Measurements from ENCODE around the gene CAMK1D. TPM values are rescaled to one million over a fixed set of nuclear protein-coding genes. Genes with fewer than 3 reads are reported as not detected.

The CAMK1D gene
- total RNA-seq, 1 experiment from 2014 or later = 10.2 TPM

DNA sequence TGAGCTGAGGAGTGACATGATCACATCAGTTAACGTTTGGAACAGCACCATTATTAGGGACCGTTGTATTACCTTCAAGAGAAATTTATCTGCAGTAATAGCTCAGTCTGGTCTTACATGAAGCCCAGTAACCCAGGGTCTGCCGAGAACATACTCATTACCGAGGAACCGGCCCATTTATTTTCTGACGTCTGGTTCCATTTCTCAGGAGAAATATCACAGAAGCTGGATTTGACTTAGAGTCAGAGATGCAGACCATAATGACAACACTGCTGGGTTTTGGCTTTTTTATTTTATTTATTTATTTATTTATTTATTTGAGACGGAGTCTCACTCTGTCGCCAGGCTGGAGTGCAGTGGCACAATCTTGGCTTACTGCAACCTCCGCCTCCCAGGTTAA, 489.0 kb downstream of the CAMK1D start (continued):
- TF ChIP-seq, protein P1, sequence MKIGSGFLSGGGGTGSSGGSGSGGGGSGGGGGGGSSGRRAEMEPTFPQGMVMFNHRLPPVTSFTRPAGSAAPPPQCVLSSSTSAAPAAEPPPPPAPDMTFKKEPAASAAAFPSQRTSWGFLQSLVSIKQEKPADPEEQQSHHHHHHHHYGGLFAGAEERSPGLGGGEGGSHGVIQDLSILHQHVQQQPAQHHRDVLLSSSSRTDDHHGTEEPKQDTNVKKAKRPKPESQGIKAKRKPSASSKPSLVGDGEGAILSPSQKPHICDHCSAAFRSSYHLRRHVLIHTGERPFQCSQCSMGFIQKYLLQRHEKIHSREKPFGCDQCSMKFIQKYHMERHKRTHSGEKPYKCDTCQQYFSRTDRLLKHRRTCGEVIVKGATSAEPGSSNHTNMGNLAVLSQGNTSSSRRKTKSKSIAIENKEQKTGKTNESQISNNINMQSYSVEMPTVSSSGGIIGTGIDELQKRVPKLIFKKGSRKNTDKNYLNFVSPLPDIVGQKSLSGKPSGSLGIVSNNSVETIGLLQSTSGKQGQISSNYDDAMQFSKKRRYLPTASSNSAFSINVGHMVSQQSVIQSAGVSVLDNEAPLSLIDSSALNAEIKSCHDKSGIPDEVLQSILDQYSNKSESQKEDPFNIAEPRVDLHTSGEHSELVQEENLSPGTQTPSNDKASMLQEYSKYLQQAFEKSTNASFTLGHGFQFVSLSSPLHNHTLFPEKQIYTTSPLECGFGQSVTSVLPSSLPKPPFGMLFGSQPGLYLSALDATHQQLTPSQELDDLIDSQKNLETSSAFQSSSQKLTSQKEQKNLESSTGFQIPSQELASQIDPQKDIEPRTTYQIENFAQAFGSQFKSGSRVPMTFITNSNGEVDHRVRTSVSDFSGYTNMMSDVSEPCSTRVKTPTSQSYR (CRISPR knock-in tag; IDR thresholded peaks at IDR 0.05) = no peak
- TF ChIP-seq, protein P2, sequence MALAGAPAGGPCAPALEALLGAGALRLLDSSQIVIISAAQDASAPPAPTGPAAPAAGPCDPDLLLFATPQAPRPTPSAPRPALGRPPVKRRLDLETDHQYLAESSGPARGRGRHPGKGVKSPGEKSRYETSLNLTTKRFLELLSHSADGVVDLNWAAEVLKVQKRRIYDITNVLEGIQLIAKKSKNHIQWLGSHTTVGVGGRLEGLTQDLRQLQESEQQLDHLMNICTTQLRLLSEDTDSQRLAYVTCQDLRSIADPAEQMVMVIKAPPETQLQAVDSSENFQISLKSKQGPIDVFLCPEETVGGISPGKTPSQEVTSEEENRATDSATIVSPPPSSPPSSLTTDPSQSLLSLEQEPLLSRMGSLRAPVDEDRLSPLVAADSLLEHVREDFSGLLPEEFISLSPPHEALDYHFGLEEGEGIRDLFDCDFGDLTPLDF (CRISPR knock-in tag; IDR thresholded peaks at IDR 0.05) = no peak
- TF ChIP-seq ZNF317 (CRISPR knock-in tag; IDR thresholded peaks at IDR 0.05; ENCODE audit: borderline replicate concordance, low read depth) = no peak
- TF ChIP-seq ZNF121 (CRISPR knock-in tag; IDR thresholded peaks at IDR 0.05) = no peak

DNA sequence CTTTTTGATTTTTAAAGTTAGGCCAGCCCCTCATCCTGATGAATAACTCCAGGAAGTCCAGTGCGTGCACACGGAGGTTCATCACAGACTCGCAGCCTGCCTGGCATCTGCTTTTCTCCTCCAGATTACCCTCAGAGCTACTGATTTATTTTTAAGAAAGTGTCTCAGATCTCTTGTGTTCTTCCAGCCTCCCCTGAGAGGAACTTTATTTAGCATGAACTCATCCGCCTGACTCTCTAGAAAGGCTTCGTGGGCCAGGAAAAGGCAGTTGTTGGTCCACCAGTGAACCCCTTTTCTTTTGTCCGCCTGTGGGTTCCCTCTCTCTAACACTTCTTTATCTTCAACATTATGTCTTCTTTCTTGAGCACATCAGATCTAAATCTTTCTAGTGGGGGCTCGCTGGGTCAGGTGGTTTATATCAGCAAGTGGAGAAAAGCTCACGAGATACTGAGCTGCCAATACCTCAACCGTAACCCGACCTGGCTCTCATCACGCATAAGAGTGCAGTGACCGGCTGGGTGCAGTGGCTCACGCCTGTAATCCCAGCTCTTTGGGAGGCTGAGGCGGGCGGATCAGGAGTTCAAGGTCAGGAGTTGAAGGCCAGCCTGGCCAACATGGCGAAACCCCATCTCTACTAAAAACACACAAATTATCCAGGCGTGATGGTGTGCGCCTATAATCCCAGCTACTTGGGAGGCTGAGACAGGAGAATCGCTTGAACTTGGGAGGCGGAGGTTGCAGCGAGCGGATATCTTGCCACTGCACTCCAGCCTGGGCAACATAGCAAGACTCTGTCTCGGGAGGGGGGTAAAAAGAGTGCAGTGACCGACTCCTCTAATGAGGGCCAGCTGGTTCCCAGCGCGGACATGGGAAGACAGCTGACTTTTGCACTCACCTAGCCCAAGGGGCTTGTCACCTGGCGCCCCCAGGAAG, 489.9 kb downstream of the CAMK1D start:
- POLR2A ChIA-PET = no interaction called here

DNA sequence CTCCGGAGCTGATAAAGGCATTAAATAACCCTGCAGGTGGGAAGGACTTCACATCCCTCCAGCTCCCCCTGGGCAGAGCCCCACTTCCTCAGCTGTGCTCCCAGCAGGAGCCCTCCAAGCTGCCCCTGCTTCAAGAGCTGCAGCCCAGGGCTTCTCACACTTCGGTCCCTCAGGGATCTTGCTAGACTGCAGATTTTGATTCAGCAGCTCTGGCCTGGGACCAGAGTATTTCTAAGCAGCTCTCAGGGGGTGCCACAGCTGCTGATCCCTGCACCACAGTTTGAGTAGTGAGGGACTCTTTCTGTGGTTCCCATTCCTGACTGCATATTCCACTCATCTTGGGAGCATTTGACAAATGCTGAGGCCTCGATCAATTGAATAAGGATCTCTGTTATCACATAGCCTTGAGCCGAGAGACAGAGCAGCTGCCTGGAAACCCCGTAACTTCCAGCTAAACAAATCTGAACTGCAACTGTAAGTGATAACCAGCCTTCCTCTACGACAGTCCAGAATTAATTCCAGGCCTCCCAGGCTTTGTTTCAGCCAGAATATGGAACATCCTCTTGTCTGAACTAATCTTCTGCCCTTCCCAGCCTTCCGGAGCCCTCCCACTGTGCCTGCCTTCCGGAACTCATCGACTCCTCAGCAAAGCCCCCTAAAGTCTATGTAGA, 490.7 kb downstream of the CAMK1D start:
- H3K27ac Mint-ChIP-seq = no peak overlapping the region
- H3K36me3 Mint-ChIP-seq = no peaks in the 10 kb centered on the region

More for the DNA sequence above, 489.9 kb downstream of the CAMK1D start:
- H3K27ac Mint-ChIP-seq = no peak overlapping the region
- peaks cover 14% of the 10 kb centered on the region for H3K4me1 Mint-ChIP-seq
- peak; percentile 90 for TF ChIP-seq ZNF121 (CRISPR knock-in tag; IDR thresholded peaks at IDR 0.05)
- TF ChIP-seq SP1 (CRISPR knock-in tag; conservative IDR thresholded peaks at IDR 0.05) = no peak
- H3K9me3 Mint-ChIP-seq = no peaks in the 10 kb centered on the region
- DNase-seq (ENCODE audit: low spot score) (no peak), ATAC-seq (peak; percentile 36; the same call in 1 of the 2 replicates)
- H3K36me3 Mint-ChIP-seq = no peaks in the 10 kb centered on the region
- CTCF ChIA-PET = interaction anchor here (0.8 to 2.9 kb wide), 5 partner anchors 8 to 29 kb away, joined by 3 to 10 read pairs (median 4); no protein-coding TSS in a partner anchor
- no peaks in the 10 kb centered on the region for H3K27me3 Mint-ChIP-seq (ENCODE audit: low read depth)
- no peak overlapping the region for H3K4me3 Mint-ChIP-seq

DNA sequence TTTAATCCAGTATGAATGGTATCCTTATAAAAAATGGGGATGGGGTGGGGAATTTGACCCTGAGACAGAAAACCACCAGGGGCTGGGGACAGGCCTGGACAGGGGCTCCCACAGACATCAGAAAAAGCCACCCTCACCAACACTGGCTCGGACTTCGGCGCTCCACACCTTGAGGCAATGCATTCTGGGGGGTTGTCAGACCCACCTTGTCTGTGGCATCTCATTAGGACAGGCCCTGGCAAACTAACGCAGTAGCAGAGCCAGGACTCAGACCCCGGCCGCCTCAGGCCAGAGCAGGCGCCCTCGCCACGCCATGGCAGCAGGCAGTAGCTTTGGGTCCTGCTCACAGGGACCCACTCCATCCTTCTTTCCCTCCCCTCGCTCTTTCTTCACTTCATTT, 492.1 kb downstream of the CAMK1D start:
- ChIA-PET CTCF (interaction anchor here (0.6 kb wide), 1 partner anchor 59 kb away, joined by 3 read pairs; no protein-coding TSS in a partner anchor), POLR2A (no interaction called here)
- peaks cover 14% of the 10 kb centered on the region for H3K4me1 Mint-ChIP-seq
- no peaks in the 10 kb centered on the region for H3K9me3 Mint-ChIP-seq
- no peak for DNase-seq (ENCODE audit: low spot score)
- H3K27me3 Mint-ChIP-seq (ENCODE audit: low read depth) = no peaks in the 10 kb centered on the region
- H3K4me3 Mint-ChIP-seq = no peak overlapping the region
- TF ChIP-seq ETV6 (CRISPR knock-in tag; IDR thresholded peaks at IDR 0.05) = no peak
- no peak for TF ChIP-seq ZNF232 (CRISPR knock-in tag; IDR thresholded peaks at IDR 0.05)
- no peak for TF ChIP-seq SOX15 (CRISPR knock-in tag; IDR thresholded peaks at IDR 0.05)
- no peak for TF ChIP-seq ESRRA (CRISPR knock-in tag; IDR thresholded peaks at IDR 0.05; ENCODE audit: borderline replicate concordance)
- TF ChIP-seq, protein P3, sequence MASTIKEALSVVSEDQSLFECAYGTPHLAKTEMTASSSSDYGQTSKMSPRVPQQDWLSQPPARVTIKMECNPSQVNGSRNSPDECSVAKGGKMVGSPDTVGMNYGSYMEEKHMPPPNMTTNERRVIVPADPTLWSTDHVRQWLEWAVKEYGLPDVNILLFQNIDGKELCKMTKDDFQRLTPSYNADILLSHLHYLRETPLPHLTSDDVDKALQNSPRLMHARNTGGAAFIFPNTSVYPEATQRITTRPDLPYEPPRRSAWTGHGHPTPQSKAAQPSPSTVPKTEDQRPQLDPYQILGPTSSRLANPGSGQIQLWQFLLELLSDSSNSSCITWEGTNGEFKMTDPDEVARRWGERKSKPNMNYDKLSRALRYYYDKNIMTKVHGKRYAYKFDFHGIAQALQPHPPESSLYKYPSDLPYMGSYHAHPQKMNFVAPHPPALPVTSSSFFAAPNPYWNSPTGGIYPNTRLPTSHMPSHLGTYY (CRISPR knock-in tag; IDR thresholded peaks at IDR 0.05) = no peak
- no peak for TF ChIP-seq JAZF1 (CRISPR knock-in tag; IDR thresholded peaks at IDR 0.05)
- no peak for TF ChIP-seq ZNF416 (CRISPR knock-in tag; IDR thresholded peaks at IDR 0.05)
- H3K36me3 Mint-ChIP-seq = no peaks in the 10 kb centered on the region
- no peak for ATAC-seq
- no peak overlapping the region for H3K27ac Mint-ChIP-seq

More for the DNA sequence above, 490.7 kb downstream of the CAMK1D start:
- ChIA-PET POLR2A (no interaction called here), CTCF (interaction anchor here (0.8 to 1.8 kb wide), 4 partner anchors 10 to 30 kb away, joined by 3 to 5 read pairs (median 4); no protein-coding TSS in a partner anchor)
- no peaks in the 10 kb centered on the region for H3K9me3 Mint-ChIP-seq
- DNase-seq (ENCODE audit: low spot score) (no peak), ATAC-seq (no peak)
- no peaks in the 10 kb centered on the region for H3K27me3 Mint-ChIP-seq (ENCODE audit: low read depth)
- TF ChIP-seq, protein P4, sequence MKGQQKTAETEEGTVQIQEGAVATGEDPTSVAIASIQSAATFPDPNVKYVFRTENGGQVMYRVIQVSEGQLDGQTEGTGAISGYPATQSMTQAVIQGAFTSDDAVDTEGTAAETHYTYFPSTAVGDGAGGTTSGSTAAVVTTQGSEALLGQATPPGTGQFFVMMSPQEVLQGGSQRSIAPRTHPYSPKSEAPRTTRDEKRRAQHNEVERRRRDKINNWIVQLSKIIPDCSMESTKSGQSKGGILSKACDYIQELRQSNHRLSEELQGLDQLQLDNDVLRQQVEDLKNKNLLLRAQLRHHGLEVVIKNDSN (CRISPR knock-in tag; IDR thresholded peaks at IDR 0.05) = no peak
- peak; percentile 76; the same call in 1 of the 2 replicates for TF ChIP-seq ZNF423 (CRISPR knock-in tag; IDR thresholded peaks at IDR 0.05)
- no peak overlapping the region for H3K4me3 Mint-ChIP-seq
- peaks cover 14% of the 10 kb centered on the region for H3K4me1 Mint-ChIP-seq

Data from WTC11 (cell line).